ENCODE results near the gene SPACA7.
"Not testable (repeated sequence)": the region's sequence is repeated elsewhere in the genome, so short reads cannot be mapped to it uniquely, and the experiment has no call there.

The SPACA7 gene

DNA sequence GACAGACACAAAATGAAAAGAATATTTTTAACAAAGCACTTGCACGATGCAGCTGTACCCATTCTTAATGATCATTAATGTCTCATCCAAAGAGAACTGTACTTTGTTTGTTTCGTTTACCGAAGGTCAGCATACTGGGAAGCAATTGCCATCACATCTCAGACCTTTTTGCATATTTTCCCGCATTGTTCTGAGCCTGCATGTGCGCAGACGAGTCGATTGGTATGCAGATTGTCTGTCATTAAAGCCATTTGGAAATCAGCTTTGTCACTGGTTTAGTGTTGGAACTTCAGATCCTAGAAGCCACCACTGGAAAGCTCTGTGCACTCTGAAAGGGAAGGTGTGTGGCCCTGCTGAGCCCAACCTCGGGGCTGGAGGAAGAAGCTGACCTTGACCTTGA lies 15.6 kb downstream of the SPACA7 start:
- no peak overlapping the region for H2AFZ ChIP-seq (ENCODE audit: low read length)
- H3K4me2 ChIP-seq (ENCODE audit: low read depth, low read length, poor library complexity, severe bottlenecking), result no peak overlapping the region
- H3K79me2 ChIP-seq (ENCODE audit: insufficient read depth, low read length), result no peaks in the 10 kb centered on the region
- no peak for TF ChIP-seq EZH2phosphoT487 (IDR thresholded peaks at IDR 0.05; ENCODE audit: borderline replicate concordance)
- TF ChIP-seq, protein P1, sequence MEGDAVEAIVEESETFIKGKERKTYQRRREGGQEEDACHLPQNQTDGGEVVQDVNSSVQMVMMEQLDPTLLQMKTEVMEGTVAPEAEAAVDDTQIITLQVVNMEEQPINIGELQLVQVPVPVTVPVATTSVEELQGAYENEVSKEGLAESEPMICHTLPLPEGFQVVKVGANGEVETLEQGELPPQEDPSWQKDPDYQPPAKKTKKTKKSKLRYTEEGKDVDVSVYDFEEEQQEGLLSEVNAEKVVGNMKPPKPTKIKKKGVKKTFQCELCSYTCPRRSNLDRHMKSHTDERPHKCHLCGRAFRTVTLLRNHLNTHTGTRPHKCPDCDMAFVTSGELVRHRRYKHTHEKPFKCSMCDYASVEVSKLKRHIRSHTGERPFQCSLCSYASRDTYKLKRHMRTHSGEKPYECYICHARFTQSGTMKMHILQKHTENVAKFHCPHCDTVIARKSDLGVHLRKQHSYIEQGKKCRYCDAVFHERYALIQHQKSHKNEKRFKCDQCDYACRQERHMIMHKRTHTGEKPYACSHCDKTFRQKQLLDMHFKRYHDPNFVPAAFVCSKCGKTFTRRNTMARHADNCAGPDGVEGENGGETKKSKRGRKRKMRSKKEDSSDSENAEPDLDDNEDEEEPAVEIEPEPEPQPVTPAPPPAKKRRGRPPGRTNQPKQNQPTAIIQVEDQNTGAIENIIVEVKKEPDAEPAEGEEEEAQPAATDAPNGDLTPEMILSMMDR (conservative IDR thresholded peaks at IDR 0.05; ENCODE audit: low read length), result no peak
- H3K9me2 ChIP-seq (replicated peaks; ENCODE audit: low read depth, low read length), result no peaks in the 10 kb centered on the region
- no peaks in the 10 kb centered on the region for H3K36me3 ChIP-seq (ENCODE audit: insufficient read depth, low read length)
- no peak overlapping the region for H3K4me3 ChIP-seq (ENCODE audit: low read length, poor library complexity, severe bottlenecking)
- H3K4me1 ChIP-seq (ENCODE audit: insufficient read depth, low read length, poor library complexity, severe bottlenecking), result no peaks in the 10 kb centered on the region
- H4K20me1 ChIP-seq (ENCODE audit: insufficient read depth, low read length, poor library complexity, severe bottlenecking), result no peaks in the 10 kb centered on the region
- H3K27me3 ChIP-seq (ENCODE audit: insufficient read depth, low read length, poor library complexity, severe bottlenecking), result no peaks in the 10 kb centered on the region
- peaks cover 3% of the 10 kb centered on the region; the same call in 1 of the 2 replicates for H3K9me3 ChIP-seq (ENCODE audit: insufficient read depth, low read depth, low read length)
- H3K9ac ChIP-seq (ENCODE audit: low read depth, low read length, poor library complexity, severe bottlenecking), result no peak overlapping the region
- H3F3A ChIP-seq (ENCODE audit: low read depth), result no peaks in the 10 kb centered on the region

DNA sequence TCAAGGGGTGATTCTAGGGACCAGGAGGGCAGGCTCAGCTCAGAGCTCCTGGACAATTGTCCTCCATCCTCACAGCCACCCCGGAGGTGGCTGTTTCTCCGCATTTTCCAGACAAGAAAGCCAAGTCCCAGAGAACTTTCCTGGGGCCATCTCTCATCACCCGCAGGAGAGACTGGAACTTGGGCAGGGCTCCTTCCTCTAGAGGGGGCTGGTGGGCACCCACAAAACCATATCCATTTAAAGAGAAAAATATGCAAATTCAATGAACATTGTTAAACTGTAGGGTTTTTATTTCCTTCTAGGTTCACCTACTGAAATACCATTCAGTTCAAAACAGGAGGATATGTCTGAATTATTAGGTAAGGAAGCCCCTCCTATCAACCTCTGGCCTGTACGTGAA lies 16.6 kb downstream of the SPACA7 start:
- Histone ChIP-seq H3K9me2 (replicated peaks; ENCODE audit: low read depth, low read length) (no peaks in the 10 kb centered on the region), H3K27me3 (ENCODE audit: insufficient read depth, low read length, poor library complexity, severe bottlenecking) (no peaks in the 10 kb centered on the region), H3K9me3 (ENCODE audit: insufficient read depth, low read depth, low read length) (peaks cover 3% of the 10 kb centered on the region; the same call in 1 of the 2 replicates), H3K79me2 (ENCODE audit: insufficient read depth, low read length) (no peaks in the 10 kb centered on the region), H3K9ac (ENCODE audit: low read depth, low read length, poor library complexity, severe bottlenecking) (no peak overlapping the region), H4K20me1 (ENCODE audit: insufficient read depth, low read length, poor library complexity, severe bottlenecking) (no peaks in the 10 kb centered on the region), H3K4me3 (ENCODE audit: low read length, poor library complexity, severe bottlenecking) (no peak overlapping the region), H3K36me3 (ENCODE audit: insufficient read depth, low read length) (no peaks in the 10 kb centered on the region), H3K4me2 (ENCODE audit: low read depth, low read length, poor library complexity, severe bottlenecking) (no peak overlapping the region), H3K4me1 (ENCODE audit: insufficient read depth, low read length, poor library complexity, severe bottlenecking) (no peaks in the 10 kb centered on the region), H2AFZ (ENCODE audit: low read length) (no peak overlapping the region), H3F3A (ENCODE audit: low read depth) (no peaks in the 10 kb centered on the region)
- TF ChIP-seq, protein P1 (conservative IDR thresholded peaks at IDR 0.05; ENCODE audit: low read length), result no peak
- TF ChIP-seq EZH2phosphoT487 (IDR thresholded peaks at IDR 0.05; ENCODE audit: borderline replicate concordance), result no peak

DNA sequence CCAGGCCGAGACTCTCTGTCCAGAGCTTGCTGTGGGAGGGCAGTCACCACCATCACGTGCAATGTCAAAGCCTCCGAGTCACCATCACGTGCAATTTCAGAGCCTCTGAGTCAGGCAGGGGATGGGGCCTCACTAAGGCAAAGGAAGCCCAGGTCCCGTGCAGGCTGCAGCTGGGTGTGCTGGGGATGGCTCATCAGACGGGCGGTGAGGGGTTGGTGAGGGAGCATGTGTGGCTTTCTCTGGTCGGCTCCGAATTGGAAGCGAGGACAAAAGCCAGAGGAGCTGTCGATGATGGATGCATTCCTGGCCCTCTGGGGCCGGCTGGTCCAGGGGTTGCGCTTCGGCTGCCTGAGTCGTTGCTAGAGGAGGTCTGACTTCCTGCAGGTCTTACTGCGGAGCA lies 18.9 kb downstream of the SPACA7 start:
- not testable (repeated sequence) for H3K4me2 ChIP-seq (ENCODE audit: low read depth, low read length, poor library complexity, severe bottlenecking); H3K9ac ChIP-seq (ENCODE audit: low read depth, low read length, poor library complexity, severe bottlenecking); H3K79me2 ChIP-seq (ENCODE audit: insufficient read depth, low read length); H3K36me3 ChIP-seq (ENCODE audit: insufficient read depth, low read length); H3K4me1 ChIP-seq (ENCODE audit: insufficient read depth, low read length, poor library complexity, severe bottlenecking); H3K4me3 ChIP-seq (ENCODE audit: low read length, poor library complexity, severe bottlenecking); H3K9me2 ChIP-seq (replicated peaks; ENCODE audit: low read depth, low read length); H3F3A ChIP-seq (ENCODE audit: low read depth); H4K20me1 ChIP-seq (ENCODE audit: insufficient read depth, low read length, poor library complexity, severe bottlenecking); H3K27me3 ChIP-seq (ENCODE audit: insufficient read depth, low read length, poor library complexity, severe bottlenecking); H3K9me3 ChIP-seq (ENCODE audit: insufficient read depth, low read depth, low read length); H2AFZ ChIP-seq (ENCODE audit: low read length)

DNA sequence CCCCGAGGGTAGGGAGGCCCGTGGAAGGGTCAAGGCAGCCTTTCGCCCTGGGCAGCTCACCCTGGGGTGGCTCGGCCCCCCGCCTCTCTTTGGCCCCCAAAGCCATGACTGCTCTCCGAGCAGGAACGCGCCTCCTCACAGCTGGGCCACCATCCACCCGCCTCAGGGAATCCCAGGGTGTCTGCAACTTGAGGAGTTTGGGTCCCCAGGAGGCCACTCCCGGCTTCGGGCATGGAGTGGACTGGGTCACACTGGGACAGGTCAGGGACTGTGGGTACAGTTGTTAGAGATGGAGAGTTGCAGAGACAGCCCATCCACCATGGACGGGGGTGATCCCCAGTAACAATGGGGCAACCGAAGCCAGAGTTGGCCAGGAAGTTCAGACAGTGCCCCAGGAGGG lies 19.8 kb downstream of the SPACA7 start:
- H2AFZ ChIP-seq (ENCODE audit: low read length); H3K9me3 ChIP-seq (ENCODE audit: insufficient read depth, low read depth, low read length); H3K9ac ChIP-seq (ENCODE audit: low read depth, low read length, poor library complexity, severe bottlenecking); H3K4me3 ChIP-seq (ENCODE audit: low read length, poor library complexity, severe bottlenecking); H3K36me3 ChIP-seq (ENCODE audit: insufficient read depth, low read length); H3F3A ChIP-seq (ENCODE audit: low read depth); H3K27me3 ChIP-seq (ENCODE audit: insufficient read depth, low read length, poor library complexity, severe bottlenecking); H3K4me1 ChIP-seq (ENCODE audit: insufficient read depth, low read length, poor library complexity, severe bottlenecking); H4K20me1 ChIP-seq (ENCODE audit: insufficient read depth, low read length, poor library complexity, severe bottlenecking); H3K9me2 ChIP-seq (replicated peaks; ENCODE audit: low read depth, low read length); H3K79me2 ChIP-seq (ENCODE audit: insufficient read depth, low read length); H3K4me2 ChIP-seq (ENCODE audit: low read depth, low read length, poor library complexity, severe bottlenecking): not testable (repeated sequence)
